Amygdala (tissue), 56 donors: ENCODE data around the gene AKAP6.

Source experiments
- DNase-seq, 56 donors: peaks; one replicate each; lab custom pipeline; 2025; lab: John Stamatoyannopoulos, UW

The AKAP6 gene

DNA sequence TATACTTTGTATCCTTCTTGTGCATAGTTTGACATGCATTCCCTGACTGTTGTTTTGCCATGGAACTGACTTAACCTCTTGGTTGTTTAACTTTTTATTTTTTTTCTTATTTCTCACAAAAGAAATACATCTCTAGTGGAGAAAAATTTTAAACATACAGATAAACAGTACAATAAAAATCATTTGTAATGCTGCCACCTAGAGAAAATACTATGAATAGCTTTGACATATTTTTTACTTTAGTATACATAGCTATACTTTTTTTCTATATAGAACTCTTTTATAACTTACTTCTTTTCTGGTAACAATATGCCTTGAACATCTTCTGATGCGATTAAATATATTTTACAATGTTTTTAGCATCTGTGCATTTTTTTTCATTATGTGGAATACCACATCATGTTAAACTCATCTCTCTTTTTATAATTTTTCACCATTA lies 184.5 kb downstream of the AKAP6 start:
- DNase-seq, result no peak

DNA sequence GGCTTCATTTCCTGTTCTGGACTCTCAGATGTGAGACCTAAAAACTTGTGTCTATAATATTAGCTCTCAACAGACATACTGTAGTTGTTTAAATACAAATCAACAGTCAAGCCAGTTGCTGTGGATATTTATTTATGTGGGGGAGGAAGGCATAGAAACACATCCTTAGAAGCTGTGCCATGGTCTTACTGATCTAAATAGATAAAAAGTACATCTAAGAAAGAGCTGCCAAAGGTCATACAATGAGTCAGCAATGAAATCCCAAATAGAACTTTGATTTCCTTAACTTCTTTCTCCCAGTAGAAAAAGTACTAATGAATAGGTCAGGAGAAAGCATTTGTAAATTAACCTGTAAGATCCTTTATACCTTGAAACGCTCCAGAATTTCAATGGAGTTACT lies 185.1 kb downstream of the AKAP6 start:
- no peak for DNase-seq

DNA sequence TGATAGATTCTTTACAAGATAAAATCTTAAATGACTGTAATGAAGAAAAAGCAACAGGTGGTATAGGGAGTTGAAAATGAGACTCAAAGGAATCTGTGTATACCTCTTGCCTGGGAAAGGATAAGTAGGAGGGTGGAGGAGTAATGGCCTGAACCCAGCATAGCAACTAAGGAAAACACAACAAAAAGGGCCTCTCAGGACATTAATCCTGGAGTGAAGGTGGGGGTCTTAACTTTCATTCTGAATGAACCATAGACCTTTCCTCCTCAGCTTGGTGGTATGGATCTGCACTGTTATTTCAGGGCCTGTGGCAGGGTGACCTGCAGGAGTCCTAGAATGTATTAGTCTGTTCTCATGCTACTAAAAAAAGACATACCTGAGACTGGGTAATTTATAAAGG lies 185.6 kb downstream of the AKAP6 start:
- DNase-seq, result no peak

- peak in 2 of 56 donors; percentile 16 to 27 for DNase-seq
Observed at GRCh38 chr14:32524609-32525375, 195.7 kb downstream of the AKAP6 start.

- no peak for DNase-seq
Observed at GRCh38 chr14:32525591-32525990, 196.5 kb downstream of the AKAP6 start.

DNA sequence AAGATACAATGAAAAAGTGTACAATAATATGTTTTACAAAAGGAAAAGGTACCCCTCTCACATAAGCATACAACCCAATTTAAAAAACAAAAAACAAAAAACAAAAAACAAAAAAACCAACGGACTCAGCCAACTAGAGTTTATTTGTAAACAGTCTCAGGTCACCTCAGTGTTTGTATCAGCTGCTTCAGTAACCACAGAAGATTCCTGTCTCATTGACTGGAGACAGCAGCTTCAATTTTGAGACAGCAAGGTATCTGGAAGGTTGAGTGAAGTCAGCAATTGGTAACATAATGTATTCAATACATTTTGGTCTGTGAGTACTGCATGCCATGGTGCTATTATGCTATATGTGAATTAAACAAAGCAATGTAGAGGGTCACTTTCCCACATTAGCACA lies 201.7 kb downstream of the AKAP6 start:
- no peak for DNase-seq

DNA sequence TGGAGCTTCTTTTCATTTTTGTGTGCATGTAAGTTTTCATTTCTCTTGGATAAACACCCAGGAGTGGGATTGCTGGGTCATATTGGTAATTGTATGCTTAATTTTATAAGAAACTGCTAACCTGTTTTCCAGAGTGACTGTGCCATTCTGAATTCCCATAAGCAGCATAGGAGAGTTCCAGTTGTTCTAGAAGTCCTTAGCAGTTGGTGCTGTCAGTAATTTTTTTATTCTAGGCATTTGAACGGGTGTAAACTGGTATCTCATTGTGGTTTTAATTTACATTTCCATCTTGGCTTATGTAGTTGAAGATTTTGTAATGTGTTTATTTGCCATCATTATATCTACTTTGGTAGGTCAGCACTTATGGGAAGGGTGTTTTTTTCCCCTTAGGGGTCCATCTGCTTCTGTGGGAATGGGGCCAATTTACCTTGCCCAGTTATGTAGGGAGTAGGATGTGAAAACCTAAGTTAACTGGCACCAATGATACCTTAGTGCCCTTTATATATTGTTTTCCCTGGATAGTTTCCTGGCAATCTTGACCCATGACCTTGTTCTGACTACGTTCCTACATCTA lies 202.9 kb downstream of the AKAP6 start:
- DNase-seq, result no peak

GRCh38 chr14:32534145-32534544 lies 205.0 kb downstream of the AKAP6 start:
- no peak for DNase-seq

DNA sequence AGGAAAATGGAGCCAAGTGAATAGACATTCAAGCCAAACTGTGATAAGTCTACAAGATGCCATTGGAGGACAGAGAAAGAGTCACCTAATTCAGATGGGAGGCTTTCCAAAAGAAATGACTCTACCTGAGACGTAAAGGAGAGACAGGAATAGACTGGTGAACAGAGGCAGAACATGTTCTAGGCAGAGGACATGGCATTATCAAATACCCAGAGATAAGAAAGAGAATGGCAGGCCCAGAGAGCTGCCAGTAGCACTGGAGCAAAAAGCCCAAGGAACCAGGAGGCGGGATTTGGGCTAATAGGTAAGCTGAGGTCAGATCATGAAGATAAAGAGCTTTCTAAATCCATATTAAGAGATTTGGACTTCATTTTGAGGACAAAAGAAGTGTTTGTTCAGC lies 207.1 kb downstream of the AKAP6 start:
- DNase-seq, result no peak

GRCh38 chr14:32537166-32537565 lies 208.1 kb downstream of the AKAP6 start:
- DNase-seq, result no peak

- no peak for DNase-seq
Observed at GRCh38 chr14:32542507-32542906, 213.4 kb downstream of the AKAP6 start.

DNA sequence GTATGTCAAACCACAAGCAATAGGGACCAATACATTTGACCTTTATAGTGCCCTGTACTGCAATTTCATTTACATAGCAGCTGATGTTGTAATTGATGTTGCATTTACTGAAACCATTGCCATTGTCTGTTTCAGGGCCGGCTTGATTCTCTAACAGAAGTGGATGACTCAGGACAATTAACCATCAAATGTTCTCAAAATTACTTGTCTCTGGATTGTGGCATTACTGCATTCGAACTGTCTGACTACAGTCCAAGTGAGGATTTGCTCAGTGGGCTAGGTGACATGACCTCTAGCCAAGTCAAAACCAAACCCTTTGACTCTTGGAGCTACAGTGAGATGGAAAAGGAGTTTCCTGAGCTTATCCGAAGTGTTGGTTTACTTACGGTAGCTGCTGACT lies 216.0 kb downstream of the AKAP6 start:
- DNase-seq, result no peak

GRCh38 chr14:32545506-32546210 lies 216.6 kb downstream of the AKAP6 start:
- peak in 8 of 56 donors; percentile 3 to 56 (median 21) for DNase-seq

- DNase-seq, result no peak
Observed at GRCh38 chr14:32546246-32546645, 217.1 kb downstream of the AKAP6 start.

- no peak for DNase-seq
Observed at GRCh38 chr14:32552766-32553165, 223.7 kb downstream of the AKAP6 start.

- DNase-seq, result no peak
Observed at GRCh38 chr14:32559048-32559447, 229.9 kb downstream of the AKAP6 start.

- DNase-seq, result no peak
Observed at GRCh38 chr14:32559590-32559989, 230.5 kb downstream of the AKAP6 start.

DNA sequence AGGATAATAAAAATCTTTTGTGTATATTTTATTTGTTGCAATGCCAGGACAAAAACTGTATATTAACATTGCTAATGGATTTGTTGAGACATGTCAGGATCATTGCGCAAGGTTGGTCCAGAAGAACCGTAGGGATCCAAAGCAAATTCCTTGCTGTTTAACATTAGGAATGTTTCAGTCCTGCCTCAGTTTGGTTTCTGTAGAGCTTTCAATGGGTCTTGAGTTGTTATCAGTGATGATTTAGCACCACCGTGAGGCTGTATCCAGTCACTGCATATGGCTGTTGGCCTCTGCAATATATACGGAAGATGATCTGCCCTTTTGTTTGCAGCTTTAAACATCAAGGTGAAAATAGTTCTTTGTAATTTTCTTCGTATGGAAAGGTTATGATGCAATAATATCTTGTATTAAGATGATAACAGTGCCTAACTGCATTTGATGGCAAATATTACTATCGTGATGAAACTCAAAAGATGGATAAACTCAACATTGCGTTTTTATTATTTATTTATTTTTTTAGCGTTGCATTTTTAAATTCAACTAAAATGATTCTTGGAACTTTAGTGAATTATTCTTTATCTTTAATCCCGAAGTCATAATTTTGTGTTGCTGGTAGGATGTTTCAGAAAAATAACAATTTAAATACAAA lies 231.2 kb downstream of the AKAP6 start:
- DNase-seq, result peak in 38 of 56 donors; percentile 1 to 82 (median 34)

- DNase-seq, result no peak
Observed at GRCh38 chr14:32561520-32561919, 232.4 kb downstream of the AKAP6 start.

DNA sequence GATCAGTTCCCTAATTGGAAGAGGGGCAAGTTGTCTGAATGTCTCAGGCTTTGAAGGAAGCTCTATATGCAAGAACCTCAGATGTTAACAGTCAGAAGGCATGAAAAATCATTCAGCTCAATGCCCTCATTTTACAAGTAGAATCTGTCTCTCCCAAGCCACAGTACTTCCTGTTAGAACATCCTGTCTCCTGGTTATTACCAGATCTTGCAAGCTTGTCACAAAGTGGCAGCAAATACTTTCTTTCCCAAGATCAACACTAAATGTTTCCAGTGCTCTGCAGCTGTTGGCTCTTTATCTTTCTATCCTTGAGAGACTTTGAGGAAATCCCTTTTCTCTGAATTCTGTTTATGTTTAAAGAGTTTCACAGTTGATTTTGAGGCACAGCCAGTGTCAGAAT lies 235.5 kb downstream of the AKAP6 start:
- no peak for DNase-seq

- DNase-seq, result no peak
Observed at GRCh38 chr14:32565256-32565655, 236.2 kb downstream of the AKAP6 start.
